Endothelial cell (in vitro differentiated cells): Measurements from ENCODE around the gene MEDAG. TPM values are rescaled to one million over a fixed set of nuclear protein-coding genes. Genes with fewer than 3 reads are reported as not detected.

Source experiments
- DNase-seq: peaks from one replicate; pipeline ENCODE4 v3.0.0; 2021; ENCODE audit warnings: low spot score
- H3K27ac Mint-ChIP-seq: one replicate; pipeline ENCODE4 v1.8.0; 2021; ENCODE audit warnings: mixed read lengths, inconsistent platforms; ENCODE audit not compliant: unreplicated experiment
- H3K27me3 Mint-ChIP-seq: one replicate; pipeline ENCODE4 v1.8.0; 2021; ENCODE audit warnings: mild to moderate bottlenecking, moderate library complexity, mixed read lengths, inconsistent platforms; ENCODE audit not compliant: unreplicated experiment
- H3K36me3 Mint-ChIP-seq: one replicate; pipeline ENCODE4 v1.8.0; 2021; ENCODE audit warnings: mild to moderate bottlenecking, low read depth, mixed read lengths, inconsistent platforms; ENCODE audit not compliant: unreplicated experiment
- H3K4me1 Mint-ChIP-seq: one replicate; pipeline ENCODE4 v1.8.0; 2021; ENCODE audit warnings: mild to moderate bottlenecking, mixed read lengths, inconsistent platforms; ENCODE audit not compliant: unreplicated experiment
- H3K4me3 Mint-ChIP-seq: one replicate; pipeline ENCODE4 v1.8.0; 2021; ENCODE audit warnings: mild to moderate bottlenecking, mixed read lengths, inconsistent platforms; ENCODE audit not compliant: unreplicated experiment
- H3K9me3 Mint-ChIP-seq: one replicate; pipeline ENCODE4 v1.8.0; 2021; ENCODE audit warnings: mixed read lengths, inconsistent platforms; ENCODE audit not compliant: unreplicated experiment
- CTCF ChIP-seq: fragments of 200-600 bp; sonication (generic); IDR thresholded peaks from one replicate; pipeline ENCODE4 v1.5.0; 2021; ENCODE audit warnings: antibody characterized with exemption; ENCODE audit not compliant: unreplicated experiment
- total RNA-seq: library from RNA; stranded (reverse); fragmentation: NEBNext Ultra II Directional; extraction: Animal tissue kit (Norgen Biotek cat#: 25700); gene quantifications from one replicate; pipeline ENCODE4 v1.2.1, GENCODE V29; 2021; ENCODE audit not compliant: unreplicated experiment

MEDAG gene
- total RNA-seq, 1 donor from 2014 or later: 0.77 TPM

DNA sequence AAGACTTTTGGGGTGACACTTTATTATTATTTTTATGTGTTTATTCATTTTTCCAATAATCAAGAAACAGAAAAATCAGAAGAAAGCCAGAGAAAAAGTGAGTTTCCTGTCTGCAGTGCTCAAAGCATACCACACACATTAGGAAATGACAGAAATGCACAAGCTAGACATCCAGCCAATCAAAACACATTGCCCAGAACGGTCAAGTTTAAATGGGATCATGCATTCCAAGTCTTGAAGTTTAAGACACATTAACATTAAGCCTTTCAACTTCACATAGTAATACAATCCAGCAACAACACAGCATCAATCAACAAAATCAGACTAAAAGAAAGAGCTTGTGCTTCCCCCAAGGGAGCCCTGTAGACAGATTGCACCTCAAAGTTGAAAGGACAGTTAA, 28.7 kb upstream of the MEDAG start:
- no peaks in the 10 kb centered on the region for H3K9me3 Mint-ChIP-seq
- no peak for TF ChIP-seq CTCF
- no peaks in the 10 kb centered on the region for H3K27me3 Mint-ChIP-seq
- peaks cover 20% of the 10 kb centered on the region for H3K4me1 Mint-ChIP-seq
- DNase-seq: no peak
- no peaks in the 10 kb centered on the region for H3K36me3 Mint-ChIP-seq
- no peak overlapping the region for H3K27ac Mint-ChIP-seq
- H3K4me3 Mint-ChIP-seq: no peak overlapping the region

GRCh38 chr13:30880151-30880855, 25.8 kb upstream of the MEDAG start:
- TF ChIP-seq CTCF: no peak
- Mint-ChIP-seq H3K9me3 (no peaks in the 10 kb centered on the region), H3K4me1 (no peaks in the 10 kb centered on the region), H3K36me3 (no peaks in the 10 kb centered on the region), H3K27me3 (peaks cover 2% of the 10 kb centered on the region), H3K27ac (no peak overlapping the region), H3K4me3 (no peak overlapping the region)
- no peak for DNase-seq

DNA sequence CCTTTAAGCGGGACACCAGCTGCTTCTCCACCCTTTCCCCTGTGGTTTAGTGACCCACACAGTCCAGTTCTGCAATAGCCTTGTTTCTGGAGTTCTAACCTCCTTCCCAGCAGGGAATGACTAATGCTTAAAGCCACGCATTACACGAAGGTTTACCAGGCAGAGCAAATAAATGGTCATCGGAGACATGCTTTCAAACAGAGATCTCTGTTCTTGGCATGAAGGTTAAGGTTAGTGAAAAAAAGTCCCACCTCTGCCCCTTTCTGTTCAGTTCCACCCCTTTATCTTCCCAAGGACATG, 25.3 kb upstream of the MEDAG start:
- no peak overlapping the region for H3K4me3 Mint-ChIP-seq
- H3K36me3 Mint-ChIP-seq: no peaks in the 10 kb centered on the region
- no peaks in the 10 kb centered on the region for H3K9me3 Mint-ChIP-seq
- no peak for DNase-seq
- H3K4me1 Mint-ChIP-seq: no peaks in the 10 kb centered on the region
- no peak overlapping the region for H3K27ac Mint-ChIP-seq
- TF ChIP-seq CTCF: no peak
- peaks cover 2% of the 10 kb centered on the region for H3K27me3 Mint-ChIP-seq

- no peak for TF ChIP-seq CTCF
- DNase-seq: no peak
- H3K27me3 Mint-ChIP-seq: peaks cover 2% of the 10 kb centered on the region
- H3K4me1 Mint-ChIP-seq: no peaks in the 10 kb centered on the region
- H3K27ac Mint-ChIP-seq: no peak overlapping the region
- no peak overlapping the region for H3K4me3 Mint-ChIP-seq
- H3K9me3 Mint-ChIP-seq: no peaks in the 10 kb centered on the region
- no peaks in the 10 kb centered on the region for H3K36me3 Mint-ChIP-seq
These were observed 24.9 kb upstream of the MEDAG start for GRCh38 chr13:30881191-30881651.

DNA sequence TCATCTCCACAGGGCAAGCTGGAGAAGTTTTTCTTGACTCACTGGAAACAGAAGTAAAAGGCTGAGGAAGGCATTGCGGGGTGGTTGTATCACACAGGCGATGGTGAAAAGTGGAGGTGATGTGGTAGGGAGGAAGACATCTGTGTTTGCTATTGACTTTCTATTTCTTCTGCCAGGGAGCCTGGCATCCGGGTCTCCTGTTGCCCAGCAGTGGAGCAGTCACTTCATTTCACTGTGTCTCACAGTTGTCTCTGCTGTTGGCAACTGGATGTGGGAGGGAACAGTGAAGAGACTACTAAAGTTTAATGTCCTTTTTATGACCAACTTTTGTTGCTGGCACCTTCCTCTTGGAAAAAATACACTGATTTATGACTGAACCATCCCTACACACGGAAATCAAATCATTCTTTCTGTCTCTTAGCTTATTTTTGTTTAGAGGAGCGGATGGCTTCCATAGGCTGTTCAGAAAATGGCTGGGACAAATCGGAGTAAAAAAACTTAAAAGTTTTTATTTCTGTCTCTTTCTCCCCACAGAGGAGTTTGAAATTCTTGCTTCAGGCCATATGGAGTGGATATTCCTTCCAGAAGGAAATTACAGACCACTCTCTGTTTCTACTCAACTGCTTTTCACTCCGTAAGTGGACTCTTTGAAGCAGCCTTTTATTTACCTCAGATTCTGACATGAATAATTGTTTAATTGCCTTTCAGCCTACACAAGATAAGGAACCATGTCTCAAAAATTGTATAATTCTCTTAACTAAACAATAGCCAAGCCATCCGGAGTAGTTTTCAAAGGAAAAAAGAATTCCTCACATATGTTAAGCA, 23.8 kb upstream of the MEDAG start:
- no peaks in the 10 kb centered on the region for H3K36me3 Mint-ChIP-seq
- no peak for DNase-seq
- TF ChIP-seq CTCF: no peak
- H3K4me3 Mint-ChIP-seq: no peak overlapping the region
- H3K4me1 Mint-ChIP-seq: no peaks in the 10 kb centered on the region
- H3K27me3 Mint-ChIP-seq: peaks cover 2% of the 10 kb centered on the region
- H3K27ac Mint-ChIP-seq: no peak overlapping the region
- H3K9me3 Mint-ChIP-seq: no peaks in the 10 kb centered on the region
